ENCODE data around the gene AMACR. TPM values are rescaled to one million over a fixed set of nuclear protein-coding genes. Genes with fewer than 3 reads are reported as not detected.

The AMACR gene
- total RNA-seq = 1 to 10 TPM; 2.7 to 3.8 (median 2.9) TPM
- 7.8 TPM for total RNA-seq (2013)

- Histone ChIP-seq H3K27me3 (ENCODE audit: control insufficient read depth, insufficient read depth, low read length) (no peaks in the 10 kb centered on the region), H3K4me3 (ENCODE audit: low read length) (peak within 1 kb of the TSS; percentile 85), H3K9me3 (ENCODE audit: control insufficient read depth, insufficient read depth, low read length) (no peaks in the 10 kb centered on the region), H3K4me1 (ENCODE audit: control insufficient read depth, insufficient read depth, low read length) (peaks cover 9% of the 10 kb centered on the region), H3K36me3 (ENCODE audit: control insufficient read depth, insufficient read depth, low read length) (peaks cover 17% of the 10 kb centered on the region), H3K27ac (ENCODE audit: low read length) (peak within 1 kb of the TSS; percentile 91)
- H3K4me1 Mint-ChIP-seq = peaks cover 30 to 34% of the 10 kb centered on the region in 2 donors
- no peak for TF ChIP-seq CTCF (IDR thresholded peaks at IDR 0.05)
- peak within 1 kb of the TSS; percentile 80 to 84 for H3K27ac Mint-ChIP-seq
- DNase-seq = peak; percentile 80 to 90
- no peaks in the 10 kb centered on the region for H3K27me3 Mint-ChIP-seq (ENCODE audit: low read depth in 2 of 2)
- intact Hi-C loops (cut with micrococcal nuclease) = loop anchor here (1.0 to 5.0 kb wide), 2 partner anchors 37 to 909 kb away; partner anchors contain the start of genes BRIX1 and RAD1
- H3K9me3 Mint-ChIP-seq = no peaks in the 10 kb centered on the region
- under 1% methylated on average over 76 of the region's 76 CpGs for WGBS (ENCODE audit: insufficient coverage)
- ATAC-seq = peak; percentile 87 to 93 (median 88)
- peak within 1 kb of the TSS; percentile 84 for H3K4me3 Mint-ChIP-seq
- H3K36me3 Mint-ChIP-seq = peaks cover 7% of the 10 kb centered on the region
Observed at GRCh38 chr5:34007621-34008600, at the start of gene AMACR. AMACR (minus strand) TSS chr5:34008050; CDS start chr5:34008019, 31 bp downstream.

- ATAC-seq (no peak), DNase-seq (no peak)
- intact Hi-C loops (cut with micrococcal nuclease) = no loop called here
- Mint-ChIP-seq H3K27ac (no peak overlapping the region), H3K4me1 (peaks cover 6 to 13% of the 10 kb centered on the region in 2 donors), H3K36me3 (peaks cover 6% of the 10 kb centered on the region), H3K4me3 (no peak overlapping the region), H3K27me3 (ENCODE audit: low read depth in 2 of 2) (no peaks in the 10 kb centered on the region), H3K9me3 (no peaks in the 10 kb centered on the region)
- WGBS (ENCODE audit: insufficient coverage) = 97% methylated on average over 4 of the region's 5 CpGs
- no peaks in the 10 kb centered on the region for H3K9me3 ChIP-seq (ENCODE audit: control insufficient read depth, insufficient read depth, low read length)
- TF ChIP-seq CTCF (IDR thresholded peaks at IDR 0.05) = no peak
- no peaks in the 10 kb centered on the region for H3K27me3 ChIP-seq (ENCODE audit: control insufficient read depth, insufficient read depth, low read length)
- no peaks in the 10 kb centered on the region for H3K4me1 ChIP-seq (ENCODE audit: control insufficient read depth, insufficient read depth, low read length)
- no peak overlapping the region for H3K4me3 ChIP-seq (ENCODE audit: low read length)
- H3K27ac ChIP-seq (ENCODE audit: low read length) = no peak overlapping the region
- peaks cover 4% of the 10 kb centered on the region for H3K36me3 ChIP-seq (ENCODE audit: control insufficient read depth, insufficient read depth, low read length)
Observed at GRCh38 chr5:34057569-34057968, 49.7 kb upstream of the AMACR start.

DNA sequence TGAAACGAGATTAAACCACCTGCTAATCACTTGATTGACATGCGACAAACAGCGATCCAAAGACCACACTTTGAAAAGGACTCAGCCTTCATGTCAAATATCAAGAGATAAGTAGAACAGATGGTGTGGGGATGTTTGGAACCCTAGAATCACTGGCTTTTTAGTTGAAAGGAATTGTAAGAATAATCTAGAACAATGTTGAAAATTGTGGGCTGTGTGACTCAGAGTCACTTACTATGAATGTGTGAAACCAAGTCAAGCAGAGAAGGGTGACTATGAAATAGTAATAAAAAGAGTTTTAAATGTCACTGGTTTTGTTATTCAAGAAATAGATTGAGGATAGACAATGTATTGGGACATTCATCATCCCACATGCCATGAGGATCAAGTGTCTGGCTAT lies 49.3 kb upstream of the AMACR start:
- H3K36me3 ChIP-seq (ENCODE audit: control insufficient read depth, insufficient read depth, low read length) = peaks cover 4% of the 10 kb centered on the region
- peaks cover 5% of the 10 kb centered on the region for H3K36me3 Mint-ChIP-seq
- no peaks in the 10 kb centered on the region for H3K4me1 ChIP-seq (ENCODE audit: control insufficient read depth, insufficient read depth, low read length)
- no peak for TF ChIP-seq CTCF (IDR thresholded peaks at IDR 0.05)
- 83% methylated on average over 3 of the region's 3 CpGs for WGBS (ENCODE audit: insufficient coverage)
- H3K4me3 ChIP-seq (ENCODE audit: low read length) = no peak overlapping the region
- ATAC-seq = peak in 2 of 3 donors; percentile 55 to 56
- H3K27me3 ChIP-seq (ENCODE audit: control insufficient read depth, insufficient read depth, low read length) = no peaks in the 10 kb centered on the region
- H3K27me3 Mint-ChIP-seq (ENCODE audit: low read depth in 2 of 2) = no peaks in the 10 kb centered on the region
- no peaks in the 10 kb centered on the region for H3K9me3 ChIP-seq (ENCODE audit: control insufficient read depth, insufficient read depth, low read length)
- no peaks in the 10 kb centered on the region for H3K9me3 Mint-ChIP-seq
- H3K4me1 Mint-ChIP-seq = peaks cover 6 to 13% of the 10 kb centered on the region in 2 donors
- no peak overlapping the region for H3K27ac Mint-ChIP-seq
- H3K4me3 Mint-ChIP-seq = no peak overlapping the region
- H3K27ac ChIP-seq (ENCODE audit: low read length) = no peak overlapping the region
- intact Hi-C loops (cut with micrococcal nuclease) = no loop called here
- no peak for DNase-seq

Data from natural killer cell (primary cell).